Loucy (cell line): ENCODE measurements around the gene ARRDC1.

Source experiments
- CTCF ChIP-seq: fragments of 200-600 bp; sonication (generic); conservative IDR thresholded peaks from 2 replicates; pipeline ENCODE4 v1.5.1; 2014; ENCODE audit warnings: mild to moderate bottlenecking, antibody characterized with exemption, low read length
- EZH2phosphoT487 ChIP-seq: fragments of 200-600 bp; IDR thresholded peaks from 2 replicates; pipeline ENCODE4 v1.6.1; 2018; ENCODE audit warnings: antibody characterized with exemption, mild to moderate bottlenecking, moderate library complexity, borderline replicate concordance

- no peak for TF ChIP-seq CTCF
- TF ChIP-seq EZH2phosphoT487 = no peak
Observed at GRCh38 chr9:137605121-137606004, at the start of gene ARRDC1.
